ENCODE data around the gene RUNX1.
A peak's percentile ranks its signal among the peaks of the same experiment; 100 is the strongest.

Gene RUNX1

DNA sequence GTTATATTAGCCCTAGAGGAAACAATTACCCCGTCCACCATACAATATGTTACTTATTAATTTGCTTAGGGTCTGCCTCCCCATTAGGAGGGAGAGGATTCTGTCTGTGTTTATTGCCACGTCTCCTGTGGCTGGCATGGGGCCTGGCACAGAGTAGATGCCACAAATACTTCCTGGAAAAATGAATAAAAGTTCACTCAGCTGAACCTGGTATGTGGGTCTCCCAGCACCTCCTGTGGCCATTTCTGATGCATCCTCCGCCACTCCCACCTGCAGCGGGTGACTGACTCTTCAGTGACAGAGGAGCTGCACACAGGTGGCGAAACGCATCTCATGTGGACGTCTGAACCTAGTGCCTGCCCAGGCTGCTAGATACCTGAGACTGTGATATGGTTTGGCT, 267.6 kb downstream of the RUNX1 start:
- DNase-seq, result no peak
- no peak for TF ChIP-seq POLR2A (IDR thresholded peaks at IDR 0.05; ENCODE audit: low read length)
- TF ChIP-seq GATA1 (IDR thresholded peaks at IDR 0.05; ENCODE audit: low read depth, low read length), result no peak

DNA sequence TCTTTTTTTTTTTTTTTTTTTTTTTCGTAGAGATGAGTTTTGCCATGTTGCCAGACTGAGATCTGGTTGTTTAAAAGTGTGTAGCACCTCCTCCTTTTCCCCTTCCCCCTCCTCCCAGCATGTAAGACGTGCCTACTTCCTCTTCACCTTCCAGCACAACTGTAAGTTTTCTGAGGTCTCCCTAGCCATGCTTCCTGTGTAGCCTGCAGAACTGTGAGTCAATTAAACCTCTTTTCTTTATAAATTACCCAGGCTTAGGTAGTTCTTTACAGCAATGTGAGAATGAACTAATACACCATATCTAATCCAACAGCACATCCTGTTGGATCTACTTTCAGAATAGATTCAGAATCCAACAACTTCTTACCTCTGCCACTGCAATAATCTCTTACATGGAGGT, 269.2 kb downstream of the RUNX1 start:
- no peak for DNase-seq
- TF ChIP-seq GATA1 (IDR thresholded peaks at IDR 0.05; ENCODE audit: low read depth, low read length) (no peak), POLR2A (IDR thresholded peaks at IDR 0.05; ENCODE audit: low read length) (no peak)

DNA sequence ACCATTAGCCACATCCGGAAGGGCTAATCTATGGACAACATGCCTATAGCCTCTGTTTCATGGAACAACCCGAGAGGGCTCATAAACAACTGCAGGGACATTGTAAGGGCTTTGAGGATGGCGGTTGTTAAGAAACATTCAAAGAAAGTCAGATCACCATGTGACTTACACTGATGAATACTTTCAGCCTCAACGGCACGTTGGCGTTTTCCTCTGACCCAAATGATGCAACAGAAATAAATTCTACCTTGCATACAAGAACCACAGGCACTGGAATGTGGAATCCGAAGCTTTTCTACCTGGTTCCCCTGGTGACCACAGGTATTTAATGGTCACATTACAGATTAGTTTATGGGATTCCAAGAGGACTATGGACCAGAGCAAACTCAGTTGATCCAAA, 273.3 kb downstream of the RUNX1 start:
- no peak for DNase-seq

GRCh38 chr21:34774750-34775149, 274.4 kb downstream of the RUNX1 start:
- TF ChIP-seq GATA1 (IDR thresholded peaks at IDR 0.05; ENCODE audit: low read depth, low read length) (no peak), POLR2A (IDR thresholded peaks at IDR 0.05; ENCODE audit: low read length) (no peak)
- DNase-seq, result no peak

More for the DNA sequence above, 273.3 kb downstream of the RUNX1 start:
- no peak for TF ChIP-seq POLR2A (IDR thresholded peaks at IDR 0.05; ENCODE audit: low read length)

DNA sequence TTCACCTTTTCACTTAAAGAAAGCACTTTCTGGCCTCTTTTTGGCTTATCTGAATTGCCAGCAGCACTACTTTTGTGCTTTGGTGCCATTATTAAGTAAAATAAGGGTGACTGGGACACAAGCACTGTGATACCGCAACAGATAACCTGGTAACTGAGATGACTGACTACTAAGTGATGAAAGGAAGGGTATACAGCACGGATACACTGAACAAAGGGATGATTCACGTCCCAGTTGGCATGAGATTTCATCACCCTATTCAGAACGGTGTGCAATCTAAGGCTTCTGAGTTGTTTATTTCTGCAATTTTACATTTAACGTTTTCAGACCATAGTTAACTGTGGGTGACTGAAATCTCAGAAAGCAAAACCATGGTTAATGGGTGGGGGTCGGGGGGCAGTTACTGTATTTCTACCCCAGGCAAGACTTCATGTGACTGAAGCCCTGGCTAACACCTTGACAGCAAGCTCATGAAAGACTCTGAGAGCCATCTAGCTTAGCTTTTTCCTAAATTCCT, 277.5 kb downstream of the RUNX1 start:
- DNase-seq, result peak in 1 of 2 experiments; percentile 12
- TF ChIP-seq GATA1 (IDR thresholded peaks at IDR 0.05; ENCODE audit: low read depth, low read length), result no peak
- TF ChIP-seq POLR2A (IDR thresholded peaks at IDR 0.05; ENCODE audit: low read length), result no peak

DNA sequence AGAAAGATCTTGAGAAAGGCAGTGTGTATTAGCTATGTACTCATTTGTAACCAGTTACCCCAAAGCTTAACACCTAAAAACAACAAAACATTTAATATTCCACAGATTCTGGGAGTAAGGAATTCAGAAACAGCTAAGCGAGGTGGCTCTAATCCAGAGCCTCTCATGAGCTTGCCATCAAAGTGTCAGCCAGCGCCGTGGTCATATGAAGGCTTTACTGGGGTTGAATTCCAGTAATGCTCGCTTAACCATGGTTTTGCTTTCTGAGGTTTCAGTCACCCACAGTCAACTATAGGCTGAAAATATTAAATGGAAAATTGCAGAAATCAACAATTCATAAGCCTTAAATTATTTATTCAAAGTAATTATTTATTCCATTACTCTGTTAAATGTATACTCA, 278.5 kb downstream of the RUNX1 start:
- no peak for TF ChIP-seq GATA1 (IDR thresholded peaks at IDR 0.05; ENCODE audit: low read depth, low read length)
- TF ChIP-seq POLR2A (IDR thresholded peaks at IDR 0.05; ENCODE audit: low read length), result no peak

GRCh38 chr21:34768326-34768725, 280.8 kb downstream of the RUNX1 start:
- no peak for TF ChIP-seq GATA1 (IDR thresholded peaks at IDR 0.05; ENCODE audit: low read depth, low read length)
- no peak for TF ChIP-seq POLR2A (IDR thresholded peaks at IDR 0.05; ENCODE audit: low read length)
- no peak for DNase-seq

More for the DNA sequence above, 278.5 kb downstream of the RUNX1 start:
- DNase-seq, result no peak

DNA sequence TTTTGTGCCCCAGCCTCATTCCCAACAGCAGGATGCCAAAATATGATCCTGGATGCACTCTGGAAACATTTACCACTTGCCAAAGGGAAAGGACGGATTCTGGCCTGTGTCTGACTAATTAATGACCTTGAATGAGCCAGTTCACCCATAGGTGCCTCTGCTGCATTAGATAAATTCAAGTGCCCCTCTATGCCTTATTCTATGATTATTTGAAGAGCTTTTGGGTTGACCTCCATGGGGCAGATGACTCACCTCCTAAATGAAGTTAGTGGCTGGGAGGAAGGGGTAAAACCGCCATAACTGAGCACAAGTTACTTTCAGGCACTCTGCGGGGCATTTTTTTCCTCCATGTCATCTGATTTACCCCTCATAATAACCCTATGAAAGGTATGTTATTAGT, 282.2 kb downstream of the RUNX1 start:
- no peak for DNase-seq
- no peak for TF ChIP-seq POLR2A (IDR thresholded peaks at IDR 0.05; ENCODE audit: low read length)
- no peak for TF ChIP-seq GATA1 (IDR thresholded peaks at IDR 0.05; ENCODE audit: low read depth, low read length)

DNA sequence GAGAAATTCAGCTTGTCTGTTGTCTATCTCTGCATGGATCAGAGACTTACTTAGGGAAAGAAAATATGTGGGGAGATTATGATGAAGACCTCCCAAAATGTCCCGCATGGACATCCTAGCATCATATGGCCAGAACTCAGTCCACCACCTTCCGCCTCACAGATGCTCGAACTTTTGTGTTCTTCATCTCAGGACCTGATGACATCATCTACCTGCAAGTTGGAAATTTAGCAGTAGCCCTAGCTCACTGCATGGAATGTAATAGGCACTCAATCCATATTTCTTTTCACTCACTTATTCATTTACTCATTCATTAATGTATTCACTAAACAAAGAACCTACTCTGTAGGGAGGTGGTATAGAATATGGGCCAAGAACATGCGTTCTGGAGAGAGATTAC, 283.5 kb downstream of the RUNX1 start:
- DNase-seq, result no peak

DNA sequence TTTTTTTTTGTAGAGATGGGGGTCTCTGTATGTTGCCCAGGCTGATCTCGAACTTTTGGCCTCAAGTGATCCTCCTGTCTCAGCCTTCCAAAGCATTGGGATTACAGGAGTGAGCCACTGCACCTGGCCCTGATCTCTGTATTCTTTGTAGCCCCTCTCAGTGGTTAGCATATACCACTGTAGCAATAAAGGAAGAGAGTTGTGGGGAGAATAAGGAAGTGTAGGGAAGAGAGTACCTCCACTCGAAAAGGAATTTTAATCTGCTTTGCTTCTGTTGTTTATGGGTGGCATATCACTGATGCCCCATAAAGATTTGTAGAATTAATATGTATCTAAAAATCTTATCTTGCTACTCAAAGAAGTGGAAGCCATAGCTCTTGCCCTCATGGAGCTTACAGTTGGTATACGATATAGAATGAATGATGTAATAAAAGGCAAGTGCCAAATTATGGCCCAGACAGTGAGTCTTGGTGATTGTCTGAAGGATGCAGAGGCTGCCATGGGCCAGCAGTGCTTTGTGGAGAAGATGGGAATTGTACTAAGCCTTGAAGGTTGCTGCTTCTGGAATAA, 284.3 kb downstream of the RUNX1 start:
- no peak for DNase-seq
- no peak for TF ChIP-seq POLR2A (IDR thresholded peaks at IDR 0.05; ENCODE audit: low read length)
- TF ChIP-seq GATA1 (IDR thresholded peaks at IDR 0.05; ENCODE audit: low read depth, low read length), result no peak

More for the DNA sequence above, 283.5 kb downstream of the RUNX1 start:
- no peak for TF ChIP-seq POLR2A (IDR thresholded peaks at IDR 0.05; ENCODE audit: low read length)
- no peak for TF ChIP-seq GATA1 (IDR thresholded peaks at IDR 0.05; ENCODE audit: low read depth, low read length)

- TF ChIP-seq GATA1 (IDR thresholded peaks at IDR 0.05; ENCODE audit: low read depth, low read length) (no peak), POLR2A (IDR thresholded peaks at IDR 0.05; ENCODE audit: low read length) (no peak)
- DNase-seq, result no peak
Observed at GRCh38 chr21:34762786-34763185, 286.3 kb downstream of the RUNX1 start.

- no peak for TF ChIP-seq GATA1 (IDR thresholded peaks at IDR 0.05; ENCODE audit: low read depth, low read length)
- no peak for TF ChIP-seq POLR2A (IDR thresholded peaks at IDR 0.05; ENCODE audit: low read length)
- DNase-seq, result no peak
Observed at GRCh38 chr21:34761758-34762330, 287.3 kb downstream of the RUNX1 start.

GRCh38 chr21:34754690-34755647, 294.1 kb downstream of the RUNX1 start:
- no peak for DNase-seq
- no peak for TF ChIP-seq POLR2A (IDR thresholded peaks at IDR 0.05; ENCODE audit: low read length)
- no peak for TF ChIP-seq GATA1 (IDR thresholded peaks at IDR 0.05; ENCODE audit: low read depth, low read length)

- DNase-seq, result no peak
Observed at GRCh38 chr21:34748862-34749261, 300.2 kb downstream of the RUNX1 start.

More at GRCh38 chr21:34748862-34749261, 300.2 kb downstream of the RUNX1 start:
- TF ChIP-seq POLR2A (IDR thresholded peaks at IDR 0.05; ENCODE audit: low read length) (no peak), GATA1 (IDR thresholded peaks at IDR 0.05; ENCODE audit: low read depth, low read length) (no peak)

Data from erythroblast (primary cell).